CD8-positive, alpha-beta memory T cell (primary cell): Measurements from ENCODE around the gene SHB. TPM values are rescaled to one million over a fixed set of nuclear protein-coding genes. Genes with fewer than 3 reads are reported as not detected.
A peak's percentile ranks its signal among the peaks of the same experiment; 100 is the strongest.

Source experiments
- CTCF ChIA-PET: fragments of 350-600 bp; sonication (Branson Sonifier 250); formaldehyde crosslinking; loops from one replicate; lab custom pipeline; 2021; ENCODE audit warnings: antibody characterized with exemption; lab: Charles Lee
- POLR2A ChIA-PET: fragments of 350-600 bp; sonication (Branson Sonifier 250); formaldehyde crosslinking; loops from one replicate; lab custom pipeline; 2021; ENCODE audit warnings: antibody characterized with exemption; lab: Charles Lee
- DNase-seq, 5 donors: peaks; one replicate each; pipeline versions ENCODE4 v3.0.0 to v3.0.0-alpha.2; 2020 to 2022; ENCODE audit warnings: mixed read lengths in 1 of 5
- H3K27ac ChIP-seq: one replicate; pipeline ENCODE4 v1.7.0; 2013; ENCODE audit warnings: low read depth, mild to moderate bottlenecking, low read length, moderate library complexity
- H3K27me3 ChIP-seq: 2 replicates; pipeline ENCODE4 v1.7.0; 2013; ENCODE audit warnings: low read length, mild to moderate bottlenecking; ENCODE audit not compliant: insufficient read depth, poor library complexity, severe bottlenecking
- H3K36me3 ChIP-seq: 2 replicates; pipeline ENCODE4 v1.7.0; 2013; ENCODE audit warnings: mild to moderate bottlenecking, low read length, moderate library complexity; ENCODE audit not compliant: insufficient read depth
- H3K4me1 ChIP-seq: 2 replicates; pipeline ENCODE4 v1.7.0; 2013; ENCODE audit warnings: mild to moderate bottlenecking, low read length, moderate library complexity; ENCODE audit not compliant: insufficient read depth
- H3K4me3 ChIP-seq: 2 replicates; pipeline ENCODE4 v1.7.0; 2013; ENCODE audit warnings: mild to moderate bottlenecking, low read length
- H3K9me3 ChIP-seq: 2 replicates; pipeline ENCODE4 v1.7.0; 2013; ENCODE audit warnings: mild to moderate bottlenecking, low read length
- H3K27ac Mint-ChIP-seq, 8 donors: one replicate each; pipeline ENCODE4 v1.8.0; 2020 to 2021; ENCODE audit warnings: mixed read lengths in 8 of 8, mild to moderate bottlenecking in 6 of 8, inconsistent platforms in 3 of 8, moderate library complexity in 3 of 8
- H3K27me3 Mint-ChIP-seq, 2 donors: one replicate each; pipeline ENCODE4 v1.8.0; 2020 to 2021; ENCODE audit warnings: mixed read lengths in 2 of 2, mild to moderate bottlenecking in 1 of 2, moderate library complexity in 1 of 2
- H3K36me3 Mint-ChIP-seq, 3 donors: one replicate each; pipeline ENCODE4 v1.8.0; 2020 to 2021; ENCODE audit warnings: mixed read lengths in 3 of 3, inconsistent platforms in 1 of 3, mild to moderate bottlenecking in 1 of 3
- H3K4me1 Mint-ChIP-seq, 3 donors: one replicate each; pipeline ENCODE4 v1.8.0; 2020 to 2021; ENCODE audit warnings: mixed read lengths in 3 of 3, inconsistent platforms in 1 of 3, mild to moderate bottlenecking in 1 of 3
- H3K4me3 Mint-ChIP-seq, 7 donors: one replicate each; pipeline ENCODE4 v1.8.0; 2020 to 2021; ENCODE audit warnings: mixed read lengths in 7 of 7, mild to moderate bottlenecking in 6 of 7, moderate library complexity in 4 of 7, inconsistent platforms in 2 of 7
- H3K9me3 Mint-ChIP-seq, 5 donors: one replicate each; pipeline ENCODE4 v1.8.0; 2020 to 2022; ENCODE audit warnings: mixed read lengths in 5 of 5, mild to moderate bottlenecking in 3 of 5, moderate library complexity in 2 of 5, inconsistent platforms in 1 of 5
- polyA plus RNA-seq: library from polyadenylated mRNA; unstranded; fragments of 300-500 nt; fragmentation: Illumina TruSeq; gene quantifications from one replicate; pipeline ENCODE4 v1.2.3, GENCODE V29; 2021
- total RNA-seq, 2 experiments: library from RNA; stranded (reverse); gene quantifications; one replicate each; pipeline ENCODE4 v1.2.3, GENCODE V29; 2021

The SHB gene
- total and polyA plus RNA-seq, 3 experiments from 2014 or later, result 0.64 to 1.8 (median 1.8) TPM

GRCh38 chr9:38010918-38011704 is 57.9 kb downstream of the SHB start:
- ChIA-PET CTCF (no interaction called here), POLR2A (no interaction called here)
- Mint-ChIP-seq H3K27ac (no peak overlapping the region), H3K4me1 (peaks cover 12 to 16% (median 12%) of the 10 kb centered on the region in 3 donors), H3K27me3 (peaks cover 1 to 7% of the 10 kb centered on the region in 2 donors), H3K9me3 (no peaks in the 10 kb centered on the region), H3K4me3 (no peak overlapping the region), H3K36me3 (no peaks in the 10 kb centered on the region)
- Histone ChIP-seq H3K27me3 (no peaks in the 10 kb centered on the region), H3K4me3 (no peak overlapping the region), H3K9me3 (no peaks in the 10 kb centered on the region), H3K36me3 (no peaks in the 10 kb centered on the region), H3K27ac (no peak overlapping the region), H3K4me1 (peaks cover 13% of the 10 kb centered on the region)
- no peak for DNase-seq

DNA sequence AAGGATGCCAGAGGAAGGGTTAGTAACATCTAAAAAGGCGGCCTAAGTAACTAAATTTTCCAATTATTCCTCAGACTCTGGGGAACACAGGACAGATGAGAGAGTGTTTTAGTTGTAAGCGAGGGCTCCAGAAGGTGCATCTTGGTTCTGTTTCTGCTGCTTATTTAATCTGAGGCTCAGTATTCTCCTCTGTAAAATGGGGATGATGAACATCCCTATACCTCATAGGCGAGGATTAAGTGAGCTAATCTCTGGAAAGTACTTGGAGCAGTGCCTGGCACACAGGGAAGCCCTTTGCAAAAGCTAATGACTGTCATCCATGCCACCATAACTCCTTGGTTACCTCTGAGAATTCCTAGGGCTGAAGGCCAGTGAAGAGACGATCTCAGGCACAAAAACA is 59.0 kb downstream of the SHB start:
- Mint-ChIP-seq H3K9me3 (no peaks in the 10 kb centered on the region), H3K4me1 (peaks cover 12 to 16% (median 12%) of the 10 kb centered on the region in 3 donors), H3K27me3 (peaks cover 0 to 3% of the 10 kb centered on the region in 2 donors), H3K27ac (no peak overlapping the region), H3K4me3 (no peak overlapping the region), H3K36me3 (no peaks in the 10 kb centered on the region)
- DNase-seq, result no peak
- Histone ChIP-seq H3K27me3 (no peaks in the 10 kb centered on the region), H3K4me1 (peaks cover 13% of the 10 kb centered on the region), H3K36me3 (no peaks in the 10 kb centered on the region), H3K9me3 (no peaks in the 10 kb centered on the region), H3K4me3 (no peak overlapping the region), H3K27ac (no peak overlapping the region)
- POLR2A ChIA-PET, result no interaction called here
- CTCF ChIA-PET, result no interaction called here

GRCh38 chr9:38009035-38009501 is 60.0 kb downstream of the SHB start:
- Histone ChIP-seq H3K27ac (no peak overlapping the region), H3K36me3 (no peaks in the 10 kb centered on the region), H3K4me1 (peaks cover 13% of the 10 kb centered on the region), H3K27me3 (no peaks in the 10 kb centered on the region), H3K9me3 (no peaks in the 10 kb centered on the region), H3K4me3 (no peak overlapping the region)
- ChIA-PET CTCF (no interaction called here), POLR2A (no interaction called here)
- Mint-ChIP-seq H3K4me3 (no peak overlapping the region), H3K4me1 (peaks cover 12 to 16% (median 12%) of the 10 kb centered on the region in 3 donors), H3K9me3 (no peaks in the 10 kb centered on the region), H3K36me3 (no peaks in the 10 kb centered on the region), H3K27me3 (peaks cover 0 to 3% of the 10 kb centered on the region in 2 donors), H3K27ac (peak overlapping the region in 2 of 8 donors; percentile 63 to 95)
- DNase-seq, result no peak

- H3K27ac Mint-ChIP-seq, result peak overlapping the region in 5 of 8 donors; percentile 54 to 95 (median 54)
- ChIA-PET CTCF (no interaction called here), POLR2A (no interaction called here)
- Histone ChIP-seq H3K9me3 (no peaks in the 10 kb centered on the region), H3K27me3 (no peaks in the 10 kb centered on the region), H3K4me1 (peaks cover 13% of the 10 kb centered on the region), H3K36me3 (no peaks in the 10 kb centered on the region), H3K4me3 (no peak overlapping the region), H3K27ac (no peak overlapping the region)
- H3K4me1 Mint-ChIP-seq, result peaks cover 12 to 19% (median 15%) of the 10 kb centered on the region in 3 donors
- H3K4me3 Mint-ChIP-seq, result no peak overlapping the region
- H3K36me3 Mint-ChIP-seq, result no peaks in the 10 kb centered on the region
- H3K9me3 Mint-ChIP-seq, result no peaks in the 10 kb centered on the region
- no peak for DNase-seq
- no peaks in the 10 kb centered on the region for H3K27me3 Mint-ChIP-seq
These were observed 60.6 kb downstream of the SHB start for GRCh38 chr9:38008168-38009034.

GRCh38 chr9:38007016-38007415 is 62.0 kb downstream of the SHB start:
- Mint-ChIP-seq H3K4me1 (peaks cover 16 to 26% (median 20%) of the 10 kb centered on the region in 3 donors), H3K4me3 (no peak overlapping the region), H3K27me3 (no peaks in the 10 kb centered on the region), H3K9me3 (no peaks in the 10 kb centered on the region), H3K27ac (peak overlapping the region in 2 of 8 donors; percentile 27 to 39), H3K36me3 (no peaks in the 10 kb centered on the region)
- Histone ChIP-seq H3K4me3 (no peak overlapping the region), H3K4me1 (peaks cover 13% of the 10 kb centered on the region), H3K9me3 (no peaks in the 10 kb centered on the region), H3K27ac (no peak overlapping the region), H3K27me3 (no peaks in the 10 kb centered on the region), H3K36me3 (no peaks in the 10 kb centered on the region)
- ChIA-PET POLR2A (no interaction called here), CTCF (no interaction called here)
- DNase-seq, result no peak

- H3K27me3 Mint-ChIP-seq, result no peaks in the 10 kb centered on the region
- no peak overlapping the region for H3K4me3 ChIP-seq
- ChIA-PET POLR2A (no interaction called here), CTCF (no interaction called here)
- no peaks in the 10 kb centered on the region for H3K27me3 ChIP-seq
- H3K4me3 Mint-ChIP-seq, result no peak overlapping the region
- peak overlapping the region in 2 of 8 donors; percentile 4 to 25 for H3K27ac Mint-ChIP-seq
- no peaks in the 10 kb centered on the region for H3K9me3 ChIP-seq
- H3K4me1 ChIP-seq, result peaks cover 13% of the 10 kb centered on the region
- H3K9me3 Mint-ChIP-seq, result no peaks in the 10 kb centered on the region
- H3K4me1 Mint-ChIP-seq, result peaks cover 16 to 26% (median 20%) of the 10 kb centered on the region in 3 donors
- no peak for DNase-seq
- no peak overlapping the region for H3K27ac ChIP-seq
- no peaks in the 10 kb centered on the region for H3K36me3 Mint-ChIP-seq
- no peaks in the 10 kb centered on the region for H3K36me3 ChIP-seq
These were observed 62.9 kb downstream of the SHB start for GRCh38 chr9:38006163-38006562.

DNA sequence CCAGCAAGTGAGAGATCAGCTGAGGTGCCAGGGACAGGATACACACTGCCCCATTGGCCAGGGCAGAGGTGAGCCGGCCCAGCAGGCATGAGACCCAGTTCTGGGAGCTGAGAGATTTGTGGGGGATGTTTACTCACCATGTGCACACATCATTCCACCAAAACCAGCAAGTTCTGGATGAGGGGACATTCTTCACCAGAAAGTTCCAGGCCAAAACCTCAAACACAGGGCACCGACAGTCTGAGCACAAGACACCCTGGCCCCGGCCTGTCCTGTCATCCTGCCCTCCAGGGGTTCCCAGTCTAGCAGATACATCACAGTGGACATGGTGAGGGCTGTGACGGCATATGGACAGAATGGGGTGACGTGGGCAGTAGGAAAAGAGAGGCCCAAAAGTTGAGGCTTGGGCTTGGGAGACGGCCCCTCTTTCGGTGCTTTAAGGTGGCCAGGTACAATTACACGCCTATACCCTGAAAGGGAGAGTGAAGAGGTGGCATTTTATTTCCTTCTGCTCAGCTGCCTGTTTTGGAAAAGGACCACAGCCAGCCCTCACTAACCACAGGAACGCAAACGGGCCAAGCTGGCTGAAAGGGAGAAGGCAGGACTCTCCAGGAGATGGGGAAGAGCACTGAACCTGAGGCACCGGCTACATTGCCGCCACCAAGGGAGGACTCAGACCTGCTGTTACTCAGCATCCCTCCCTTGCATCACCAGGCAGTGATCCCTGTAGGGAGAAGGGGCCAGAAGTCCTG is 64.0 kb downstream of the SHB start:
- Mint-ChIP-seq H3K36me3 (no peaks in the 10 kb centered on the region), H3K27me3 (no peaks in the 10 kb centered on the region), H3K9me3 (no peaks in the 10 kb centered on the region), H3K4me3 (no peak overlapping the region), H3K4me1 (peaks cover 16 to 26% (median 20%) of the 10 kb centered on the region in 3 donors), H3K27ac (peak overlapping the region in 2 of 8 donors; percentile 21 to 93)
- Histone ChIP-seq H3K27ac (no peak overlapping the region), H3K9me3 (no peaks in the 10 kb centered on the region), H3K4me3 (no peak overlapping the region), H3K27me3 (no peaks in the 10 kb centered on the region), H3K36me3 (no peaks in the 10 kb centered on the region), H3K4me1 (peaks cover 13% of the 10 kb centered on the region)
- CTCF ChIA-PET, result no interaction called here
- DNase-seq, result no peak
- POLR2A ChIA-PET, result no interaction called here
